DND-41 (cell line): Measurements from ENCODE around the gene ADAM11.
A peak's percentile ranks its signal among the peaks of the same experiment; 100 is the strongest.
"Not testable (repeated sequence)": the region's sequence is repeated elsewhere in the genome, so short reads cannot be mapped to it uniquely, and the experiment has no call there.

Source experiments
- ATAC-seq: fragments of 200-7000 bp; cut with Tn5 transposase; 3 replicates; pipeline ENCODE4 v1.9.1; 2021; ENCODE audit warnings: low read depth; ENCODE audit not compliant: insufficient read depth
- DNase-seq: peaks from one replicate; pipeline ENCODE4 v3.0.0-alpha.2; 2020
- H2AFZ ChIP-seq: 2 replicates; pipeline ENCODE4 v1.6.0; 2012; ENCODE audit warnings: low read depth, low read length
- H3K27ac ChIP-seq: 2 replicates; pipeline ENCODE4 v1.5.1; 2012; ENCODE audit warnings: low read length, inconsistent platforms
- H3K27me3 ChIP-seq: fragments of 200-600 bp; sonication (generic); 2 replicates; pipeline ENCODE4 v1.6.0; 2012; ENCODE audit warnings: low read length, mild to moderate bottlenecking, inconsistent platforms; ENCODE audit not compliant: insufficient read depth, poor library complexity
- H3K36me3 ChIP-seq: 2 replicates; pipeline ENCODE4 v1.5.1; 2012; ENCODE audit warnings: low read length, inconsistent platforms; ENCODE audit not compliant: insufficient read depth
- H3K4me1 ChIP-seq: 2 replicates; pipeline ENCODE4 v1.5.1; 2012; ENCODE audit warnings: mild to moderate bottlenecking, low read length; ENCODE audit not compliant: insufficient read depth
- H3K4me2 ChIP-seq: 2 replicates; pipeline ENCODE4 v1.6.0; 2012; ENCODE audit warnings: mild to moderate bottlenecking, moderate library complexity, low read length, inconsistent platforms; ENCODE audit not compliant: insufficient read depth
- H3K4me3 ChIP-seq, 2 experiments: fragments of 200-600 bp in 1 of 2; shearing (Covaris generic) in 1 of 2; 2 replicates each; pipeline ENCODE4 v1.5.1; 2012 to 2016; ENCODE audit warnings: inconsistent platforms in 2 of 2, low read length in 2 of 2, mild to moderate bottlenecking in 2 of 2, low read depth in 1 of 2, moderate library complexity in 1 of 2
- H3K79me2 ChIP-seq: 2 replicates; pipeline ENCODE4 v1.6.0; 2012; ENCODE audit warnings: low read length, inconsistent platforms; ENCODE audit not compliant: insufficient read depth
- H3K9ac ChIP-seq: 2 replicates; pipeline ENCODE4 v1.6.0; 2012; ENCODE audit warnings: low read depth, mild to moderate bottlenecking, inconsistent platforms, low read length, moderate library complexity
- H3K9me3 ChIP-seq: 2 replicates; pipeline ENCODE4 v1.5.1; 2012; ENCODE audit warnings: low read length, moderate library complexity, mild to moderate bottlenecking, inconsistent platforms; ENCODE audit not compliant: insufficient read depth, severe bottlenecking
- H4K20me1 ChIP-seq: 2 replicates; pipeline ENCODE4 v1.6.0; 2012; ENCODE audit warnings: low read length; ENCODE audit not compliant: insufficient read depth
- EZH2 ChIP-seq: IDR thresholded peaks from 3 replicates; pipeline ENCODE4 v1.6.1; 2012; ENCODE audit warnings: borderline replicate concordance, low read depth, mild to moderate bottlenecking, moderate library complexity, low read length, inconsistent platforms; ENCODE audit not compliant: severe bottlenecking
- TF ChIP-seq, protein P1 (sequence below): IDR thresholded peaks from 2 replicates; pipeline ENCODE4 v1.5.1; 2012; ENCODE audit warnings: borderline replicate concordance, low read length, moderate library complexity, mild to moderate bottlenecking; ENCODE audit not compliant: poor library complexity, severe bottlenecking; ENCODE audit errors: extremely low read depth

Gene ADAM11

DNA sequence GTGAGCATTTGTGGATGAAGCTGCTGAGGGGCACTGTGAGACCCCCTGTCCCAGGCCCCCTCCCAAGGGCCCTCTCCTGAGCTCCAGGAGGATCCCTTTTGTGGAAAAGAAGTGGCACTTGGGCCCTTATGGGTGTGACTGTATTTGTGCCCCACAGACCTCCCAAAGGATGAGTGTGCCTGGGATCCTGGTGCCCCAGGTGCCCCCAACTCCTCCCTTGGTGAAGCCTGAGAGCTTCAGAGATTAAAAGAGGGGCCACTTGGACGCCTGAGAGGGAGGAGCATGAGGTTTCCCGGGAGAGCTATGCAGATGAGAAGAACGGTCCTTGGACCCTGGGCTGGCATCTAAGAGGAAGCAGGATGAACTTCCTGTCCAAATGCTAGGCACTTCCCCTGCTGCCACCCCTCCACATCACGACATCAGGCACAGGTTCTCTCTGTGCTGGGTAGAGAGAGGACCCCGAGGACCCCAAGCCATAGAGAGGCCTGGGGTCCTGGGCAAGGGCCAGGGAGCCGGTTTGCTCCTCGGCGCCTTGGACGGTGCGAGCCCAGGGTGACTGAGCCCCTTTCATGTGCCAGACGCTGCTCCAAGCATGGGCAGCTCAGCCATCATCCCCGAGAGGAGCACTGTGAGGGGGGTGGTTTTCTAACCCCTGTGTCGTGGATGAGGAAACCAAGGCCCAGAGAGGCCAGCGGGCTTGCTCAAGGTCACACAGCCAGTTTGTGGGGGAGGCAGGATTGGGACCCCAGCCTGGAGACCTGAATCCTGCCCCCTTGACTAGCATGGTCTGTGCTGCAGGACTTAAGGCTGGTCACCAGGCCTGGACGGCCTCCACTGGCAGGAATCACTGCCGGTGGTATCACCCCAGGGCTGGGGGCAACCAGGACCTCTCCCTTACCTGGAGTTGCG is 5.6 kb upstream of the ADAM11 start:
- no peak overlapping the region for H3K27ac ChIP-seq
- no peak overlapping the region for H3K4me2 ChIP-seq
- peaks cover 12% of the 10 kb centered on the region for H4K20me1 ChIP-seq
- H3K36me3 ChIP-seq = peaks cover 29% of the 10 kb centered on the region
- H3K9me3 ChIP-seq = no peaks in the 10 kb centered on the region
- ATAC-seq (no peak), DNase-seq (no peak)
- no peaks in the 10 kb centered on the region for H3K4me1 ChIP-seq
- peaks cover 12% of the 10 kb centered on the region for H3K27me3 ChIP-seq
- TF ChIP-seq, protein P1, sequence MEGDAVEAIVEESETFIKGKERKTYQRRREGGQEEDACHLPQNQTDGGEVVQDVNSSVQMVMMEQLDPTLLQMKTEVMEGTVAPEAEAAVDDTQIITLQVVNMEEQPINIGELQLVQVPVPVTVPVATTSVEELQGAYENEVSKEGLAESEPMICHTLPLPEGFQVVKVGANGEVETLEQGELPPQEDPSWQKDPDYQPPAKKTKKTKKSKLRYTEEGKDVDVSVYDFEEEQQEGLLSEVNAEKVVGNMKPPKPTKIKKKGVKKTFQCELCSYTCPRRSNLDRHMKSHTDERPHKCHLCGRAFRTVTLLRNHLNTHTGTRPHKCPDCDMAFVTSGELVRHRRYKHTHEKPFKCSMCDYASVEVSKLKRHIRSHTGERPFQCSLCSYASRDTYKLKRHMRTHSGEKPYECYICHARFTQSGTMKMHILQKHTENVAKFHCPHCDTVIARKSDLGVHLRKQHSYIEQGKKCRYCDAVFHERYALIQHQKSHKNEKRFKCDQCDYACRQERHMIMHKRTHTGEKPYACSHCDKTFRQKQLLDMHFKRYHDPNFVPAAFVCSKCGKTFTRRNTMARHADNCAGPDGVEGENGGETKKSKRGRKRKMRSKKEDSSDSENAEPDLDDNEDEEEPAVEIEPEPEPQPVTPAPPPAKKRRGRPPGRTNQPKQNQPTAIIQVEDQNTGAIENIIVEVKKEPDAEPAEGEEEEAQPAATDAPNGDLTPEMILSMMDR = no peak
- no peak for TF ChIP-seq EZH2
- H3K79me2 ChIP-seq = no peaks in the 10 kb centered on the region
- no peak overlapping the region for H2AFZ ChIP-seq
- H3K9ac ChIP-seq = no peak overlapping the region
- no peak overlapping the region for H3K4me3 ChIP-seq

DNA sequence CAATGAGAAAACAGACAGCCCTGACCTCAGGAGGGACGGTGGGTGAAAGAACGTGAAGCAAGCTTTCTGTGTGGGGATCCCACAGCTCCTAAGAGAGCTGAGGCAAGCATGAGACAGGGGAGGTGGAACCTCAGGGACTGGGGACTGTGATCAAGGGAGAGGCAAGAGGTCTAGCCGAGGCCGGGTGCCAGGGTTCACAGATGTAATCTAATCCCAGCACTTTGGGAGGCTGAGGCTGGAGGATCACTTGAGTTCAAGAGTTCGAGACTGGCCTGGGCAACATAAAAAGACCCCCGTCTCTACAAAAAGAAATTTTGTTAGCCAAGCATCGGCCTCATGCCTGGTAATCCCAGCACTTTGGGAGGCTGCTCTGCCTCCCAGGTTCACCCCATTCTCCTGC is 4.5 kb upstream of the ADAM11 start:
- DNase-seq = no peak
- no peak for ATAC-seq
- Histone ChIP-seq H3K9ac (no peak overlapping the region), H3K36me3 (peaks cover 21% of the 10 kb centered on the region), H2AFZ (no peak overlapping the region), H3K4me2 (no peak overlapping the region), H3K27me3 (peaks cover 15% of the 10 kb centered on the region), H3K4me3 (no peak overlapping the region), H4K20me1 (peaks cover 12% of the 10 kb centered on the region), H3K79me2 (no peaks in the 10 kb centered on the region), H3K4me1 (no peaks in the 10 kb centered on the region), H3K9me3 (no peaks in the 10 kb centered on the region), H3K27ac (no peak overlapping the region)
- no peak for TF ChIP-seq EZH2
- TF ChIP-seq, protein P1 = no peak

DNA sequence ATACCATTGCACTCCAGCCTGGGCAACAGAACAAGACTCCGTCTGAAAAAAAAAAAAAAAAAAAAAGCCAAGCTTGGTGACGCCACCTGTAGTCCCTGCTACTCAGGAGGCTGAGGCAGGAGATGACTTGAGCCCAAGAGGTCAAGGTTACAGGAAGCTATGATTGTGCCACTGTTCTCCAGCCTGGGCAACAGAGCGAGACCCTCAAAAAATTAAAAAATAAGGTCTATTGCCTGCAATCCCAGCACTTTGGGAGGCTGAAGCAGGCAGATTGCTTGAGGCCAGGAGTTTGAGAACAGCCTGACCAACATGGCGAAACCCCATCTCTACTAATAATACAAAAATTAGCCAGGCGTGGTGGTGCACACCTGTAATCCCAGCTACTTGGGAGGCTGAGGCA is 3.6 kb upstream of the ADAM11 start:
- not testable (repeated sequence) for H3K4me2 ChIP-seq, DNase-seq
- H4K20me1 ChIP-seq = peaks cover 12% of the 10 kb centered on the region

DNA sequence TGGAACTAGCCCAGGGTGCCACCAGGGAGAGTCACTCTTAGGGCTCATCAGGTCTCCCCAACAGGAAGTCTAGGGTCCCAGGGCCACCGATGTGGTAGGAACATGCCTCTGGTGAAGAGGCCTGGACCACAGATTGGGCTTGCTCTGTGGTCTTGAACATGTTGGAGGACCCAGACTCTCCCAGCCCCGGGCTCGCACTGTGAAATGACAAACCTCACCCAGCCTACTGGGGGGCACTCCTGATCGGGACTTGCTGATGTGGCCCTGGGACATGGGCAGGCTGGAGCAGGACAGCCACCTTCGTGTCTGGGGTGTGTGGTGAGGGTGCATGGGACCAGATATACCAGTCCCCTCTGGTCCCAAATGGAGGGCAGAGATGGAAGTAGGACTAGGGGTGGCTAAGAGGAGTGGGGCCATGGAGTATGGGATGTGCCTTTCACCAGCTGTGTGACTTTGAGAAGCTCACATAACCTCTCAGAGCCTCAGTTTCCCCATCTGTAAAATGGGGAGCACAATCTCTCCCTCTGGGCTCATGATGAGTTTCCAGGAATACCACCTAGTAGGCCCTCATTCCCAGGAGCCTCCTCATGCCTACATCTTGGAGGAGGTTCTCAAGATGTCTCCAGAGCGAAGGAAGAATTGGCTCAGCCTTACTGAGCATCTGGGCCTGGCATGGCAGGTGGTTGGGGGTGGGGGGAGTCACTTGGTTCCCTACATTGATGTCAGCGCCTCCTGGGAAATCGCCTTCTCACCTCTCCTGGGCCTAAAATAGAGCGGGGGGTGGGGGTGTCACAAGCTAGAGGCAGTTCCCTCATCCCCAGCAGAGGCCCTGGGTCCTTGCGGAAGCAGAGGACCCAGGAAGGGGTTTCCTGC is 1.5 kb upstream of the ADAM11 start:
- no peak overlapping the region for H3K4me3 ChIP-seq
- no peaks in the 10 kb centered on the region for H3K9me3 ChIP-seq
- no peaks in the 10 kb centered on the region for H3K79me2 ChIP-seq
- H3K9ac ChIP-seq = no peak overlapping the region
- ATAC-seq = peak; percentile 20; the same call in 1 of the 3 replicates
- DNase-seq = no peak
- H2AFZ ChIP-seq = no peak overlapping the region
- peaks cover 25% of the 10 kb centered on the region for H3K27me3 ChIP-seq
- no peaks in the 10 kb centered on the region for H3K4me1 ChIP-seq
- no peaks in the 10 kb centered on the region for H3K36me3 ChIP-seq
- TF ChIP-seq, protein P1 = no peak
- no peak for TF ChIP-seq EZH2
- H3K27ac ChIP-seq = no peak overlapping the region
- no peak overlapping the region for H3K4me2 ChIP-seq
- H4K20me1 ChIP-seq = peaks cover 12% of the 10 kb centered on the region

More for the DNA sequence above, 3.6 kb upstream of the ADAM11 start:
- H3K4me1 ChIP-seq, H3K79me2 ChIP-seq, H3K9me3 ChIP-seq, H3K4me3 ChIP-seq, H3K27ac ChIP-seq, H3K9ac ChIP-seq, ATAC-seq, H2AFZ ChIP-seq: not testable (repeated sequence)
- H3K27me3 ChIP-seq = peaks cover 24% of the 10 kb centered on the region
- H3K36me3 ChIP-seq = peaks cover 13% of the 10 kb centered on the region
